ENCODE measurements around the gene RBM19.

Gene RBM19

DNA sequence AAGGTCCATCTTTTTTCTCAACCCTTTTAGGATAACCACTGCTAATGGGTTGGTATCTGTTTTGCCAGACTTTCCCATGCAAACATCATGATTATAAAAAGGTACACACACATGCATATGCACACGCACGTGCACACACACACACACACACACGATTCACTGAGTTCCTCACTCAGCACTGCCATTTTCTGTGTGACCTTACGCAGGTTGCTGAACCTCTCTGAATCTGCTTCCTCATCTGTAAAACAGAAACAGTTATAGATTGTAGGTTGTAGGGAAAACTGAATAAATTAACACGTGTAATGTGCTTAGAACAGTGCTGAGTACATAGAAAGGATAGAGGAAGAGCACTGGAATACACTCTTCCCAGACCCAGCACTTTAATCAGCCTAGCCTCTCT lies 182.3 kb downstream of the RBM19 start:
- Histone ChIP-seq H3K4me3 (replicated peaks; ENCODE audit: low read depth, low read length) (no peak overlapping the region), H3K27me3 (replicated peaks; ENCODE audit: control insufficient read depth, insufficient read depth, low read length) (no peaks in the 10 kb centered on the region), H3K36me3 (ENCODE audit: control insufficient read depth, insufficient read depth, low read length) (no peaks in the 10 kb centered on the region)
- DNase-seq (ENCODE audit: extremely low read depth, insufficient read length), result no peak
- TF ChIP-seq, protein P1, sequence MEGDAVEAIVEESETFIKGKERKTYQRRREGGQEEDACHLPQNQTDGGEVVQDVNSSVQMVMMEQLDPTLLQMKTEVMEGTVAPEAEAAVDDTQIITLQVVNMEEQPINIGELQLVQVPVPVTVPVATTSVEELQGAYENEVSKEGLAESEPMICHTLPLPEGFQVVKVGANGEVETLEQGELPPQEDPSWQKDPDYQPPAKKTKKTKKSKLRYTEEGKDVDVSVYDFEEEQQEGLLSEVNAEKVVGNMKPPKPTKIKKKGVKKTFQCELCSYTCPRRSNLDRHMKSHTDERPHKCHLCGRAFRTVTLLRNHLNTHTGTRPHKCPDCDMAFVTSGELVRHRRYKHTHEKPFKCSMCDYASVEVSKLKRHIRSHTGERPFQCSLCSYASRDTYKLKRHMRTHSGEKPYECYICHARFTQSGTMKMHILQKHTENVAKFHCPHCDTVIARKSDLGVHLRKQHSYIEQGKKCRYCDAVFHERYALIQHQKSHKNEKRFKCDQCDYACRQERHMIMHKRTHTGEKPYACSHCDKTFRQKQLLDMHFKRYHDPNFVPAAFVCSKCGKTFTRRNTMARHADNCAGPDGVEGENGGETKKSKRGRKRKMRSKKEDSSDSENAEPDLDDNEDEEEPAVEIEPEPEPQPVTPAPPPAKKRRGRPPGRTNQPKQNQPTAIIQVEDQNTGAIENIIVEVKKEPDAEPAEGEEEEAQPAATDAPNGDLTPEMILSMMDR (IDR thresholded peaks at IDR 0.05; ENCODE audit: insufficient read depth, low read length, poor library complexity, severe bottlenecking), result no peak

DNA sequence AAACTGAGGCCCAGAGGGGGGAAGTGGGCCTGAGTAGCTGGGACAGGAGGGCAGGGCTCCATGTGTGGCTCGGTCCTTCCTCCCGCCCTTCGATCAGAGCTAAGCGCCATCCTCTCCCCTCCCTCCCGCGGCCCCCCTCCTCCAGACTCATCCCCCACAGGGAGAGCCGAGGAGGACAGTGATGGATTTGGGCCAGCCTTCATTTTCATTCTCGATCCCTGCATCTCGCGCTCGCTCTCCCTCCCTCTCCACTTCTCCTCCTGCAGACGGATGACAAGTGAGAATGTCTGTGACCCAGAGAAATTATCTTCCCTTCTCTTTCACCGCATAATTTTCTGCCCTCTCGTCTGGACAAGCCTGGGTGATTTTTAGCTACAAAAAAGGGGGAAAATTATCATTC lies 183.3 kb downstream of the RBM19 start:
- Histone ChIP-seq H3K4me3 (replicated peaks; ENCODE audit: low read depth, low read length) (no peak overlapping the region), H3K27me3 (replicated peaks; ENCODE audit: control insufficient read depth, insufficient read depth, low read length) (0 out of 2 replicates have a peak, but pooled peaks cover 1% of the 10 kb centered on the region), H3K36me3 (ENCODE audit: control insufficient read depth, insufficient read depth, low read length) (no peaks in the 10 kb centered on the region)
- TF ChIP-seq, protein P1 (IDR thresholded peaks at IDR 0.05; ENCODE audit: insufficient read depth, low read length, poor library complexity, severe bottlenecking), result no peak
- no peak for DNase-seq (ENCODE audit: extremely low read depth, insufficient read length)

DNA sequence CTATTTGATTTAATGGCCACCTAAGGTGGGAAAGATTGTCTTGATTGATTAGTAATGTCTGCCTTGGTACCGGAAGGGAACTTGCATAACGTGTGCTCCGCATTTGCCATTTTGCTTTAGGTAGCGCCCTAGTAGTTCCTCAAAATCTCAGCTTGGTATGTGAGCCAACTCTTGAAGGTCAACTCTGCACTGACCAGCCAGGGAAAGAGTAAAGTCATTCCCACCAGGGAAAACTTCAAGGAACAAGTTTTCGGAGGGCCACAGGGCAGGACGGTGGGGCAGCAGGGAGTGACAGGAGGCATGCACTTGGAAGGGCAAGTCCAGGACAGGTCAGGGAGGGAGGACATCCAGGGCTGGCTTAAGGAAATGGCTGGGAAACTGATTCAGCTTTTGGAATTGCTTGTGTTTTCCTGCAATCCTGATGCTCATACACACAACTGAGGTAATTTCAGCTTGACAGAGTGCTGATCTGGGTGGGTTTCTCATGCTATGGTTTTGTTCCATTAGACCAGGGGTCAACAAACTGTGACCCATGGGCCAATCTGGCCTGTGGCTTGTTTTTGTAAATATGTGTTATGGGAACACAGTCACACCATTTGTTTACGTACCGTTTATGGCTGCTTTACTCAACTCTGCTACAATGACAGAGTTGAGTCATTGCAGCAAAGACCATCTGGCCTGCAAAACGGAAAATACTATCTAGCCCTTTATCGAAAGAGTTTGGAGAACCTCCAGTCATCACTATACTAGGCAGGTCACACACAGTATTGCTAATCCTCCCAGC lies 184.5 kb downstream of the RBM19 start:
- 0 out of 2 replicates have a peak, but pooled peaks cover 1% of the 10 kb centered on the region for H3K27me3 ChIP-seq (replicated peaks; ENCODE audit: control insufficient read depth, insufficient read depth, low read length)
- TF ChIP-seq, protein P1 (IDR thresholded peaks at IDR 0.05; ENCODE audit: insufficient read depth, low read length, poor library complexity, severe bottlenecking), result no peak
- no peaks in the 10 kb centered on the region for H3K36me3 ChIP-seq (ENCODE audit: control insufficient read depth, insufficient read depth, low read length)
- no peak for DNase-seq (ENCODE audit: extremely low read depth, insufficient read length)
- no peak overlapping the region for H3K4me3 ChIP-seq (replicated peaks; ENCODE audit: low read depth, low read length)

DNA sequence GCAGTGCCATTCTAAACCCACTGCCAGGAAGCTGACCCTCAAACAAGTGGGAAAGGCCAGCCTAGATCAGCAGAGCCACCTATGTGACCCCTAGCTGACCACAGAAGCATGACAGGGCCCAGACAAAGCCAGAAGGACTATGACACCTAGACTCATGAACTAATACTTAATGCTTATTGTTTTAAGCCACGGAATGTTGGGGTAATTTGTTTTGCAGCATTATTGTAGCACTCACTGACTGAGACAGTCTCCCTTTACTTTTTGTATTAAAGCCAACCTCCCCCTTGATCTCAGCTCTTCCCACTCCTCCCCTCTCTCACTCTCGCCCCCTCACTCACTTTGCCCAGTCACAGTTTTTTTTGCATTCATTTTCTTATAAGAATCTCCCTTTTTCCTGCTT lies 186.4 kb downstream of the RBM19 start:
- Histone ChIP-seq H3K36me3 (ENCODE audit: control insufficient read depth, insufficient read depth, low read length) (no peaks in the 10 kb centered on the region), H3K27me3 (replicated peaks; ENCODE audit: control insufficient read depth, insufficient read depth, low read length) (0 out of 2 replicates have a peak, but pooled peaks cover 1% of the 10 kb centered on the region), H3K4me3 (replicated peaks; ENCODE audit: low read depth, low read length) (no peak overlapping the region)
- DNase-seq (ENCODE audit: extremely low read depth, insufficient read length), result no peak
- TF ChIP-seq, protein P1 (IDR thresholded peaks at IDR 0.05; ENCODE audit: insufficient read depth, low read length, poor library complexity, severe bottlenecking), result no peak

DNA sequence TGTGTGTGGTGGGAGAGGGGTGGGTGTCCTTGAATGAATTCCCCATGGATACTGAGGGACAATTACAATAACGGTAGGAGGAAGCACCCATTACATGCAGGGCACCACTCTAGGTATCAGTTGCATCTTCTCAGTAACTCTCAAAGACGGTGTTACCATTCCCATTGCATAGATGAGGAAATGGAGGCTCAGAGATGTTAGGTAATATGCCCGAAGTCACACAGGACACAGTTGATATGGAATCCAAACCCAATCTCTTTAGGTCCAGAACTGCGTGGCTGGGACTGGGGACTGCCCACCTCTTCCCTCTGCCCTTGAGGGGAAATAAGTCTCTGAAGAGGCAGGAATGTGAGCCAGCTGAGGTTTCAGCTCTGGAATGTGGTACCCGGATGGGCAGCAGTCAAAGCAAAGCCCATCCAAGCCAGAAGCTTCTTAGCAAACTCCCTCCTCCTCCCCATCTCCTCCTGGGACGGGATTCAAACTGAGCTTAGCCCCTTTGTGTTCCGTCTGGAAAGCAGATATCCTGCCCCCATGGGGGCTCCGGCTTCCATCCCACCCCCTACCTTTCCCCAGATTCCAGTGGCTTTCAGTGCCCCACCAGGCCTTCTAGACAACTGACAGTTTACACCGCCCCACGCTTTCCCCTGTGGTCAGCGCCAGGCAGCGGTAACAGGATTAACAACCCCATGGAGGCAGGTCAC lies 187.5 kb downstream of the RBM19 start:
- Histone ChIP-seq H3K36me3 (ENCODE audit: control insufficient read depth, insufficient read depth, low read length) (no peaks in the 10 kb centered on the region), H3K4me3 (replicated peaks; ENCODE audit: low read depth, low read length) (no peak overlapping the region), H3K27me3 (replicated peaks; ENCODE audit: control insufficient read depth, insufficient read depth, low read length) (0 out of 2 replicates have a peak, but pooled peaks cover 1% of the 10 kb centered on the region)
- TF ChIP-seq, protein P1 (IDR thresholded peaks at IDR 0.05; ENCODE audit: insufficient read depth, low read length, poor library complexity, severe bottlenecking), result no peak
- no peak for DNase-seq (ENCODE audit: extremely low read depth, insufficient read length)

Data from GM06990 (cell line).